Epidermal melanocyte (primary cell): ENCODE measurements around the gene MAP1LC3A.

Source experiments
- DNase-seq: peaks from one replicate; pipeline ENCODE4 v3.0.0; 2011; ENCODE audit warnings: low spot score; ENCODE audit not compliant: insufficient read length

The MAP1LC3A gene

DNA sequence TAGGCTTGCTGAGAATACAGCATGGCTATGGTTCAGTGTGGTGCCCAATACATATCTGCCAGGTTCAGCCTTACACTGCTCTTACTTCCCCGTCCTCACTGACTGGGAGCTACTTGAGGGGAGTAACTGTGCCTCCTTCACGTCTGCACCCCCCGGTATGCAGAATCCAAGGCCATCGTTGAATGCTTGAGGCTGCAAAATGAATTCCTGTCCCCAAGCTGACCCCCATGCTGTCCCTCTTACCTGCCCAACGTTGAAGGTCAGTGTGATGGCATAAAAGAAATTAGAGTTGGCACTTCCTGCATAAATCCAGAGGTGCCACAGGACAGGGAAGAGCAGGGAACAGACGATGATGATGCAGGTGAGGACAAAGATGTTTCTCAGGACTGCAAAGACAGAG is 16.3 kb downstream of the MAP1LC3A start:
- no peak for DNase-seq

DNA sequence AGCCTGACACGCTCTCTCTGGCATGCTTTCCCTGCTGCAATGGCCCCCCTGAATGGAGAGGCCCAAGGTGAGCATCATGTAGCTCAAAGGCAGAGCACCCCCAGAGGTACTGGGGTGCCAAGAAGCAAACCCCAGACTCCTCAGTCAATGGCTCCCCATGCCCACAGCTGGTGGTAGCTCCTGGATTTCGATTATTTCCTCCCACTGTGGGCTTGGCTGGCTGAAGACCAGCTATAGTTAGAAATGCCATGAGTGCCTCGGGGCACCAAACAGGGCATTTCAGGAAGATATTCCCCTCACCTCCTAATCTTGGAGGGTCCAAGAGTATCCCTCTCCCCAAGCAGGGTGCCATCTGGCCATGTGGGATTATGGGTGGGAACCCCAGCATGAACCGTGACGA is 16.8 kb downstream of the MAP1LC3A start:
- no peak for DNase-seq

DNA sequence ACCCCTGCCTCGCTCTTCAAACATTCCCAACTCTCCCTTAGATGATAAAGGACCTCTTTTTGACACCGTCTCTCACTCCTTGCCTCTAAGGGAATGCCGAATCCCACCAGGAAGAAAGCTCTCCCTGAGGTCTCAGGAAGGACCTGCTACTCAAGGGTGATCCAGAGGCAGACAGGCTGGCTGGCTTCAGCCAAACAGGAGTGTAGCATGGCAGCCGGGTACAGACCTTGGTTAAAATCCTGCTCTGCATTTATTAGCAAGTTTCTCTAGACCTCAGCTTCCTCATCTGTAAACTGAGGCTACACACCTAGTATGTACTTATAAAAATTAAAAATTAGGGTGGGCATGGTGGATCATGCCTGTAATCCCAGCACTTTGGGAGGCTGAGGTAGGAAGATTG is 17.2 kb downstream of the MAP1LC3A start:
- DNase-seq = no peak

DNA sequence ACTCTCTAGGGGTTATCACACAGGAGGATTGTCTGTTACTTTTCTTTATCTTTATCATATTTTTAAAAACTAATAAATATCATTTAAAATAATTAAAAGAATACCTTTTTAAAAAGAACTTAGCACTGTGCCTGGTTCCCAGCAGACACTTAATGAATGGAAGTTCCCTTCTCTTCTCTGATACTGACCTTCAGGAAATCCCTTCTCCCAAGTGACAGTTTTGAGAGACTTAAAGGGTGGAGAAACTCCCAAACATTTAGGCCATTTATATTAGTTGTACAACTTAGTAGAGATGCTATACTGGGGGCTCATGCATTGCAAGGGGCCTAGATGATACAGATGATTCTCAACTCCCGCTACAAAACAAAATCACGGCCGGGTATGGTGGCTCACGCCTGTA is 18.5 kb downstream of the MAP1LC3A start:
- DNase-seq = no peak

DNA sequence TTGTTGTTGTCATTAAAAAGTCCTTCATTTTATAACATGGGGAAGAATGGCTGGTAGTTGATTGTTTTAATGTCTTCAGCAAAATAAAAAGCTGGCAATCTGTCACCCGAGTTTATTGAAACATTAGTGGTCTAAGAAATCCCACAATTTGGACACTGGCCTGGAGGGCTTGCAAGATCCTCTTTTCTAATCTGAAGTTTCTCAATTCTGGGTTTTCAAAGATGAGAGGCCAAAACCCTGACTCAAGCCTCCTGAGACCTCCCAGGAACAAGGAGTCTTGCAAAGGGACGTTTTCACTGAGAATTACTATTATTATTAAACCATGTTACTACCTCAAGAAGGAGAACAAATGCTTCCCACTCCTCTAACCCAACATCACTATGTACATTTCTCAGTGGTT is 19.5 kb downstream of the MAP1LC3A start:
- no peak for DNase-seq

DNA sequence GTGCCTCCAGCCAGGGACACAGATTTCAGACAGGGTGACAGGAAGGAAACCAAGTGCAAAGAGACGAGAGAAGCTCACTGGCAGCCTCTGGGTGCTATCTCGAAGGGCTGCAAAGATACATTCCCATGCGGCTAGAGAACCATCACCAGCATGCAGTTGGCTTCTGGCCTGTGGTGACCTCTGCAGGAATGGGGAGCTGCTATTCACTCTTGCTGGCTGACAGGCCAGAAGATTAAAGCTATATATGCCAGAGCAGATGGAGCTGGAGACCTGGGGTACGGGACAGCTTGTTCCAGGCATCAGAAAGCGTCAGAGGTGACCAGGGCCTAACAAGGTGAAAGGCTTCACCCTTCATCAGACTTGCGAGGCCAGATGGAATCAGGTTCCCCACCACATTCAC is 20.0 kb downstream of the MAP1LC3A start:
- DNase-seq = no peak

DNA sequence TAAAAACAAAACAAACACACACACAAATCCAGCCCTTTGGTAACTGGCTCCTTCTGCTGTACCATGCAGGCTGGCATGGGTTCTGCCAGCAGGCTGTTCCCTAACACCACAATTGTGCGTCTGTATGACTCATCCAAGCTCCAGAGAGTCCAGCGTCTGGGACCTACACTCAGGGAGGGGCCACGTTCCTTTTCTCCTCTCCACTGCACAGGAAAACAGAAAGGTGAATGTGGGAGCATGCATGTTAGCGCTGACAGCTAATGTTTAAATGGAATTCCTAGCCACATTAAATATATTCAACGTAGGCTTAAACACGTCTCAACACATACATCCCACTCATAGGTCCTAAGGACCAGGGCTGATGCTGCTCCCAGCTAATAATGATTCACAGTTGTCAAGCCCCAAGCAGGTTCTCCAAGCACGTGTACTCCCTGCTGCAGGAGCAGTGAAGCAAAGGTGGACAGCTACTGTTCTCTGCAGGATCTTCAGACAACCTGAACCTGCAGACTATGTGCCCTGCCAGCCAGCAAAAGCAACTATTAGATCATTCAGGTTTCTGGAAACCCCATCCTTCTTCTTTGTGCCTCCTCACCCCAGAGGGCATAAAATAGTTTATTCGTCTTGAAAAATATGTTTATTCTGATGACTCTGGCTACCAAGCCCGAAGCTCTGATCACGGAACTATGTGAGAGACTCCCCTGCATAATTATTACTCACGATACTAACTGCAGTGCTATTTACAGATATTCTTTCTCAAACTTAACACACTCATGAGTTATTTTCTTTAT is 20.9 kb downstream of the MAP1LC3A start:
- DNase-seq = no peak

DNA sequence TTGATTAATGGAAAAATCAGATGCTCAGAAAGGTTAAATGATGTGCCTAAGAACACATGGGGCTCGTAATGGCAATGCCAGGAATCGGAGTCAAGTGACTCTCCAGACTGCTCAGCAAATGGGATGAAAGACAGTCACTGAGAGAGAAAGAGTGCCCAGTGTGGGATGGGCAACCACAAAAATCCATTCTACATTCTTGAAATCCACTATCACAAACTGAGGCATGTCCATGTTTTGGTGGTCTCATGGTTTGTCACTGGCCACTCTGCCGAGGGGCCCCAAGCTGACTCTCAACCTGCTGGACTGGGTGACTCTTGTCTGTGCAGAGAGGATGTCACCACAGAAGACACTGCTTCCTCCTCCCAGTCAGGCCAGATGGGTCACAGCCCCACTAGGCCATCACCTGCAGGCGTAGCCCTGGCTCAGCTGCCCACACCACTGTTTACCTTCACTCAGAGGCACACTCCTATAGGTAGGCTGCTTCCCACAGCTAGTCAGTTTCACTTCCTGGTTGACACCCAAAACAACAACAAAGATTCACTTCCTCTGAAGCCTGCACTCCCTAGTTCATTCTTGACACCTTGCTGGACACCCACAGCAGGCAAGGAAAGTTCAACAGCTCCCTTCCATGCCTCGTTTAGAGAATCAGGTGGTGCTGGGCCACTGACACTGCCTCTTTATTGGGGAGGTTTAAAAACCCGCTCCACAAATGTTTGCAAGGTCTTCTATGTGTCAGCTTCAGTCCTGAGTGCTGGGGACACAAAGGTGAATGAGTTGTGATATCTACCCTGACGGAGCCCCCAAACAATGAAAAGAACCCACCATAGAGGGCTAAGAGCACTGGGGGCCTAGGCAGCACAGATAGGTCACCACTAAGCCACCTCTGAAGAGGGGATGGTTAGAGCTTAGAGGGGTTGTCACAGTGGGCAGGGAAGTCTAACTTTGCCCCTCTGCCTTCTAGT is 21.7 kb downstream of the MAP1LC3A start:
- DNase-seq = no peak

DNA sequence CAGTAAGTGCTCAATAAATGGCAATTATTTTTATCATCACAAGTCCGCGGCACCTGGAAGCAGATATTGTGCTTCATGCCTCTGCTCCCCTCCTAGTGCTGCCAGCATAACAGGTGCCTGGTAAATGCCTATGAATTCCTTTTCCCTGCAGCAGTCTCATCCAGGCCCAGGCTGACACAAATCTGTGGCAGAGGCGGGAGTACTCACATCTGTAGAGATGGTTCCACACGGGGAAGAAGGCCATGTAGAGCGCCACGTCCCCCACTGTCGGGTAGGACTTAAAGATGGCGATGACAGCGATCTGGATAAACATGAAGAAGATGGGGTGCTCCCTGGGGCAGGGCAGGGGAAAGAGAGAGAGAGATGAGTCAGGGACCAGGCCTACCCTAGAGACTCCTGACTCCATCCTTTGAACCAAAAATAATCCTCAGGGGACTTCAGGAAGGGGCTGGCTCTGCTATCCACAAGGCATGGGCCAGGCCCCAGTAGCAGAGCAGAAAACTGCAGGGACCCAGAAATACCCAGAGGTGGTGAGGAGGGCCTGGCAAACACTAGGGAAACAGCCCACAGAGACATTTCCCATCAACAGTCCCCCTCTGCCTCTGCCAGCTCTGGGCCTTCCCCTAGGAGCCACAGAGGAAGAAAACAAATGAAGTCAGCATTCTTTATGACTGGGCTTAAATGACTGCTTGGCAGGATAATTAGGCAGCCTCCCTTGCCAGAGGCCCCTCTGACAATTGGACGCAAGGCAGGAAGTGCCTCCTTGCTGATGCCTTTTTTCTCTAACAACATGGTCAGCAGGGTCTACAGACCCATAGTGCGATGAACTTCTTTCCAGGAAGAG is 23.0 kb downstream of the MAP1LC3A start:
- no peak for DNase-seq

DNA sequence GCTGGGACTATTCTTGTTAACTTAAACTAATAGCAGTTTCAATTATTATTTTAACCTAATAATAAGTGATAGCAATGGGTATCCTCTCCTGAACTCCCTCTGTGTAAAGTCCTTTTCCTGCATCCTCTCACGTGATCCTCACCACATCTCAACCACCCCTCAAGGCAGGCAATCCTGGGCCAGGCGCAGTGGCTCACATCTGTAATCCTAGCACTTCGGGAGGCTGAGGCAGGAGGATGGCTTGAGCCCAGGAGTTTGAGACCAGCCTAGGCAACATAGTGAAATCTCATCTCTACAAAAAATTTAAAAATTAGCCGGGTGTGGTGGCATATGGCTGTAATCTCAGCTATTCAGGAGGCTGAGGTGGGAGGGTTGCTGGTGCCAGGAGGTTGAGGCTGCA is 23.7 kb downstream of the MAP1LC3A start:
- DNase-seq = no peak

DNA sequence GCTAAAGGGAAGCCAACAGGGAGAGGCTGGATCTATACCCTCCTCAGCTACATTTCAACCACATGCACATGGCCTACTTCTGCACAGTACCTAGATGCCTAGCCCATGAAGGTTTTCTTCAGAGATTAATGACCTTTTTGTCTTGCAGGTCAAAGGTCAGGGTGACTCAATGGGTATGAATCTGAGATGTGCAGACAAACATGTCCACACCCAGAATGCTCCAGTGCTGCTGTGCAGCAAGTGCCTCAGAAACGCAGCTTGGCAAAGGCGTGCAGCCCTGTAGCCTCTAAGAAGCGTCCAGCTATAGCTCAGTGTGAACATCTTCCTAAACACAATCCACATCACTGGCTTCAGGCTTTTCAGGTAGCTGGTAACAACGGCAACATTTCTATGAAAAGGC is 24.4 kb downstream of the MAP1LC3A start:
- no peak for DNase-seq

DNA sequence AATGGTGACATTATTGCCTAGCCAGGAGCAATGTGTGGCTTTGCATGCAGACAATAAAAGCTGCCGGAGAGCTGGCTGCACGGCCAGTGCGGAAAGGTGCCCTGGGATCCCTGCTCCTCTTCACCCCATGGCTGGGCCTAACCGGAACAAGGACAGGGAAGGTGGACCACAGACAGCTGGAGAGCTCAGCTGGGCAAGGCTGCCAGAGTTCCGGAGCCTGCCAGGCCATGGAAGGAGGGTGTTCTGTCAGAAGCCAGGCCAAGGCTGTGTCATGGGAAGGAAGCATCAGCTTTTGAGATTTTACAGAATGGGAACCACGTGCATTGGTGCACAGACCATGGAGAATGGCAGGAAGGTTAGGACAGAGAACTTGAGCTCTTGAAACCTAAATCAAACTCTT is 25.0 kb downstream of the MAP1LC3A start:
- DNase-seq = no peak

DNA sequence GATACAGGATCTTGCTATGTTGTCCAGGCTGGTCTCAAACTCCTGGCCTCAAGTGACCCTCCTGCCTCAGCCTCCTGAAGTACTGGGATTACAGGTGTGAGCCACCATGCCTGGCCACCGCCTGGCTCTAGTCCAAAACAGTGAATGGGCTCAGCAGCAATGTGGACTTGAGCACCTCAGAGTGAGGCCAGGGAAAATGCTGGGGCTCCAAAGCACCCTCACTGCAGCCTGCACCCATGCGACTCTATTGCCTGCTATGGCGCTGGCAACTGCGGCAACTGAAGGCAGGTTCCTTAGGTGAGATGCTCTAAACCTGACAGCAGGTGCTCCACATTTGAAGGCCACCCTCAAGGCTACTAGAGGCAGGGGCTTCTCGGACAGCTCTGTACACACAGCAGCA is 26.5 kb downstream of the MAP1LC3A start:
- DNase-seq = no peak

DNA sequence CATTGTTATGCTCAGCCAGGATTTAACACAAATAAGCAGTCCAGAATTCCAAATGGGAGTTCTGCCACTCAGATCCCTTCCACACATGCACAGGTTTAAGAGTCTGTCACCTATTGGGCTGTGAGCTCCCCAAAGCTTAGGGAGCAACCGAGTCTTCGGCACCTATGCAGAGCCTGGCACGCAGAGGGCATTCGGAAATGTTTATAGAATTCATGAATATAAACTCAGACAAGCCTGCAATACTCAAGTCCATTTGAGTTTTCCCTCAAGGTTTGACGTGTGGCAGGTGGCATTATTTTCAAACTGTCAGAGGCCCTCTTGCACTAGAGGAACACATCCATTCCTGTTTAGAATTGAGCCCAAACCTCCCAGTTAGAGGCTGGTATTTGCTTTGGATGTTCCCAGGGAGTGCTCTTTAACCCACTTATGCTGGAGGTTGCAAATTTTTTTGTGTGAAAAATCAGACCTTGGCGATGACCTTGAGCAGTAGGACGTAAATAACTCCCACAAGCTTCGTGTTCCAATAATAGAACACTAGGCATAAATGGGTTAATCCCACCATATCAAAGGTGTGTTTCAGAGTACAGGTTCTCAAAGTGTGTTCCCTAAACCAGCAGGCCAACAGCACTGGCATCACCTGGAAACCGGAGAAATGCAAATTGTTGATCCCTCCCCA is 28.1 kb downstream of the MAP1LC3A start:
- DNase-seq = no peak

DNA sequence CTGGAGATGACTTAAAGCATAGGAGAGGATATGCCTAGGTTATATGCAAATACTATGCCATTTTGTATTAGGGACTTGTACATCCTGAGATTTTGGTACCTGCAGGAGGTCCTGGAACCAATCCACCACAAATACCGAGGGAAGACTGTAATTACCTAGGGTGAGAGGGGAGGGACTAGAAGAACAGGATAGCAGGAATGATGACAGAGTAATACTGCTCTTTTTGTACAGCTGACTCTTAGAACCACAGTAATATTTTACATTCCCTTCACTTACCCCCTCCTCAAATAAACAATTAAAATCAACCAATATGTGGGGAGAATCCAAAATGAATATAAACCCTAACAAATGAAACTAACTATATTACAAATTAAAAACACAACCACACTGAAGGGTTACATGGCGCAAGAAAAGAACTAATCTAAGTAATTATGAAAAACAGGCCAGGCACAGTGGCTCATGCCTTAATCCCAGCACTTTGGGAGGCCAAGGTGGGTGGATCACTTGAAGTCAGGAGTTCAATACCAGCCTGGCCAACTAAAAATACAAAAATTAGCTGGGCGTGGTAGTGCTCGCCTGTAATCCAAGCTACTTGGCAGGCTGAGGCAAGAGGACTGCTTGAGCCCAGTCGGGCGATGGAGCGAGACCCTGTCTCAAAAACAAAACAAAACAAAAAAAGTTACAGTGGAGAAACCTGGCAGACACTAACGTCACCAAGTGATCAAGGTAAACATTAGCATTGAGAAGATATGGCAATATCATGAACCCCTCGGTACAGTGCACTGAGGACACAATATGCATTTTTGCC is 37.1 kb downstream of the MAP1LC3A start:
- no peak for DNase-seq

DNA sequence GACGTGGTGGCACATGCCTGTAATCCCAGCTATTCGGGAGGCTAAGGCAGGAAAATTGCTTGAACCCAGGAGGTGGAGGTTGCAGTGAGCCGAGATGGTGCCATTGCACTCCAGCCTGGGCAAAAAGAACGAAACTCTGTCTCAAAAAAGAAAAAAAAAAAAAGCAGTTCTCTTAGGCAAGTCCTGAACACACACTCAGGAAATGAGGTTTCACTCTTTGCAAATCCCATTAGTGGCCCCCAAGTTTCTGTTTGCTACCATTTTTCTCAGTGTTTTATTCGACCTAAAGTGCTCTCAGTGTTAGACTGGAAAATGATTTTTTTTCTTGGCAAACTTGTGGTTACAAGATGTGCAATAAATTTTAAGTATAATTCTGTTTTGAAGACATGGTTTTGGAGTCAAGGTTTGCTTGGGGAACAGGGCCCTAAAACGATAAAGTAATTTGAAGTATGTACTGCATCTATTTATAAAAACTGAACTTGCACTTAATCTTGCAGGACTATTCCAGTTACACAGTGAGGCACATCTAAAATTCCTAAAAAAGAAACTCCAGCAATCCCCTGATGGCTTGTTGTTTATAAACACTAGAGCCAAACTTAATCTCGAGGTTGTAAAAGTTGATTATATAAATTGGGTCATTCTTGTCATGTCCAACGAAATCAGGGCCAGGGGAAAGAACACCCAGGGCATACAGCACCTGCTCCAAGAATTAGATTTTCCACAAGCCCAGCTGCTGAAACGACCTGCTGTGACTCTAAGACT is 42.6 kb downstream of the MAP1LC3A start:
- DNase-seq = no peak

DNA sequence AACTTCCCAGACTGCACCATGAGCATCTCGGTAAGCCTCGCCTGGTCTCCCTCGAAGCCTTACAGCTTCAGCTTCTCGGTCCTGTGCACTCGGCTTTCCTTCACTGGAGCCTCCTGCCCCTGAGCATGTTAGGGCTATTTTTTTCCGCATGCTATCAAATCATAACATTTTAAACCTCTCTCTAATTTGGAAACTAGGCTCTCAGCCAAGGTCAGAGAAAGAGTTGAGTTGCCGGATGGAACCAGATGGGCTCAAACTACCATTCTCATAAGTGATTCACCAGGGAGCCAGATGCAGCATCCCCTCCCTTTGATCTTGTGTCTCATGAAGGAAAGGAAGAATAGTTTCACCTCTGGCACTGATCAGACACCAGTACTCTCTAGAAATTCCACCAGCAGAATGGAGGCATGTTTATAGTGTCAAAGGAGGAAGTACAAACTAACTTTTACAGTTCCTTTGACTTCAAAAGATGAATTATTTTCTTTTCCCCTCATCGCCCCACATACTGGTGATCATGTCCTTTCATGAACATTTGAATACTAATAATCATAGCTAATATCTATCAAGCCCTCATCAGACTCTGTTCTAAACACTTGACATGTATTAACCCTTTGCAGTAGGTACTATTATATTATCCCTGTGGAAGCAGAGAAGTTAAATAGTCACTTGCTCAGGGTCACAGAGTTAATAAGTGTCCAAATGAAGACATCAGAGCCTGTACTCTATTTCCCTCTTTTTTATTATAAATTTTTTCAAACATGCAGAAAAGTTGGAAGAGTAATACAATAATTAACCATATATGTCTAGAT is 46.7 kb downstream of the MAP1LC3A start:
- DNase-seq = no peak

DNA sequence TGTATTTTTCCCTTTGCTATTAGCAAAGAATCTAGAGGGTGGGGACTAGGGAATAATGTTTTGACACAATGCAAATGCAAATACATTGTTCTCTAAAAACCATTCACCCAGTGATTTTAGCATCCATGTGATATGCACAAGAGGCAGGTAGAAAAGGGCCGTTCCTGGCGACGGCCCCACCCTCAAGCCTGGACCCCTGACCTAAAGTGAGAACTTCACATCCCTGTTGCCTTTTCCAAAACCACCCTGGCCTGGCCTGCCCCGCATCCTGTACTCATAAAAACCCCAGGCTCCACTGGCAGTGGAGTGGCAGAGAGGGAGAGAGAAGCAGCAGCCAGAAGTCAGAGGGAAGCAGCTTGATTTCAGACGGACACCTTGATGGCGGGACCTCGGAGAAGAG is 48.5 kb downstream of the MAP1LC3A start:
- DNase-seq = no peak
